Osteocyte (in vitro differentiated cells): ENCODE results near the gene CCDC146. TPM values are rescaled to one million over a fixed set of nuclear protein-coding genes. Genes with fewer than 3 reads are reported as not detected.

ENCODE experiments used
- DNase-seq: peaks from one replicate; pipeline ENCODE4 v3.0.0; 2021; ENCODE audit warnings: mixed read lengths; ENCODE audit not compliant: unreplicated experiment; ENCODE audit errors: extremely low spot score
- H3K27ac Mint-ChIP-seq: one replicate; pipeline ENCODE4 v1.8.0; 2021; ENCODE audit warnings: mild to moderate bottlenecking, mixed read lengths; ENCODE audit not compliant: unreplicated experiment
- H3K27me3 Mint-ChIP-seq: one replicate; pipeline ENCODE4 v1.8.0; 2021; ENCODE audit warnings: mixed read lengths; ENCODE audit not compliant: unreplicated experiment
- H3K36me3 Mint-ChIP-seq: one replicate; pipeline ENCODE4 v1.8.0; 2021; ENCODE audit warnings: mixed read lengths; ENCODE audit not compliant: unreplicated experiment
- H3K4me1 Mint-ChIP-seq: one replicate; pipeline ENCODE4 v1.8.0; 2021; ENCODE audit warnings: mixed read lengths; ENCODE audit not compliant: unreplicated experiment
- H3K4me3 Mint-ChIP-seq: one replicate; pipeline ENCODE4 v1.8.0; 2021; ENCODE audit warnings: mild to moderate bottlenecking, moderate library complexity, mixed read lengths; ENCODE audit not compliant: unreplicated experiment
- H3K9me3 Mint-ChIP-seq: one replicate; pipeline ENCODE4 v1.8.0; 2021; ENCODE audit warnings: mixed read lengths; ENCODE audit not compliant: unreplicated experiment
- CTCF ChIP-seq: fragments of 200-600 bp; sonication (generic); IDR thresholded peaks from 2 replicates; pipeline ENCODE4 v1.5.0; 2021; ENCODE audit warnings: antibody characterized with exemption, mild to moderate bottlenecking, moderate library complexity
- total RNA-seq: library from RNA; stranded (reverse); gene quantifications from 2 replicates; pipeline ENCODE4 v1.2.1, GENCODE V29; 2021

Gene CCDC146
- total RNA-seq, 1 donor from 2014 or later = 5.1 TPM

GRCh38 chr7:77338883-77339629, 216.6 kb downstream of the CCDC146 start:
- no peaks in the 10 kb centered on the region for H3K4me1 Mint-ChIP-seq
- H3K27ac Mint-ChIP-seq = no peak overlapping the region
- TF ChIP-seq CTCF = no peak
- H3K9me3 Mint-ChIP-seq = no peaks in the 10 kb centered on the region
- H3K4me3 Mint-ChIP-seq = no peak overlapping the region
- no peaks in the 10 kb centered on the region for H3K36me3 Mint-ChIP-seq
- DNase-seq = no peak
- no peaks in the 10 kb centered on the region for H3K27me3 Mint-ChIP-seq

- Mint-ChIP-seq H3K27ac (no peak overlapping the region), H3K27me3 (no peaks in the 10 kb centered on the region), H3K36me3 (no peaks in the 10 kb centered on the region), H3K4me3 (no peak overlapping the region), H3K9me3 (no peaks in the 10 kb centered on the region), H3K4me1 (no peaks in the 10 kb centered on the region)
- no peak for TF ChIP-seq CTCF
- no peak for DNase-seq
These were observed 217.3 kb downstream of the CCDC146 start for GRCh38 chr7:77339726-77340125.

Other genes with a start within 250 kb of the CCDC146 start
- not detected in 2 replicates for gene SPDYE17, start 90.3 kb upstream of the CCDC146 start, total RNA-seq
- gene SPDYE18, start 60.1 kb upstream of the CCDC146 start, total RNA-seq = 0.99 TPM in 1 of 2 replicates, not detected in the other
- 0.08 and 0.16 TPM in 2 replicates for gene FGL2, start 77.2 kb downstream of the CCDC146 start, total RNA-seq